GM20431 (cell line): ENCODE results near the gene HMG20B.

Source experiments
- in situ Hi-C: fragments of 300-500 bp; cut with MseI, MboI; formaldehyde crosslinking; loops from one replicate; pipeline ENCODE4 v1.15.0; 2020; ENCODE audit warnings: low sequenced_read_pairs; ENCODE audit not compliant: unreplicated experiment

Gene HMG20B

GRCh38 chr19:3604227-3604986, 31.7 kb downstream of the HMG20B start:
- in situ Hi-C loops = no loop called here

GRCh38 chr19:3604987-3605343, 32.2 kb downstream of the HMG20B start:
- in situ Hi-C loops = no loop called here

- in situ Hi-C loops = no loop called here
Measured at GRCh38 chr19:3605361-3605760, 32.6 kb downstream of the HMG20B start.

- in situ Hi-C loops = no loop called here
Measured at GRCh38 chr19:3605770-3606169, 33.0 kb downstream of the HMG20B start.

- in situ Hi-C loops = no loop called here
Measured at GRCh38 chr19:3606174-3606689, 33.5 kb downstream of the HMG20B start.

- in situ Hi-C loops = no loop called here
Measured at GRCh38 chr19:3606690-3607289, 34.0 kb downstream of the HMG20B start, which contains the start of gene TBXA2R. TBXA2R (minus strand) TSS chr19:3606875; CDS start chr19:3600634, 6,241 bp downstream.

GRCh38 chr19:3607303-3608078, 34.7 kb downstream of the HMG20B start:
- in situ Hi-C loops = no loop called here

GRCh38 chr19:3608079-3608641, 35.4 kb downstream of the HMG20B start:
- in situ Hi-C loops = no loop called here

- in situ Hi-C loops = no loop called here
Measured at GRCh38 chr19:3608750-3609322, 36.1 kb downstream of the HMG20B start.

GRCh38 chr19:3609779-3610719, 37.3 kb downstream of the HMG20B start:
- in situ Hi-C loops = no loop called here

- in situ Hi-C loops = no loop called here
Measured at GRCh38 chr19:3610745-3611717, 38.3 kb downstream of the HMG20B start.

GRCh38 chr19:3611841-3612240, 39.1 kb downstream of the HMG20B start:
- in situ Hi-C loops = no loop called here

- in situ Hi-C loops = no loop called here
Measured at GRCh38 chr19:3612330-3612729, 39.6 kb downstream of the HMG20B start.

- in situ Hi-C loops = no loop called here
Measured at GRCh38 chr19:3612901-3613741, 40.4 kb downstream of the HMG20B start.

GRCh38 chr19:3613818-3614661, 41.3 kb downstream of the HMG20B start:
- in situ Hi-C loops = no loop called here

GRCh38 chr19:3614858-3615505, 42.2 kb downstream of the HMG20B start:
- in situ Hi-C loops = no loop called here
